Measurements from ENCODE around the gene FNTB. TPM values are rescaled to one million over a fixed set of nuclear protein-coding genes. Genes with fewer than 3 reads are reported as not detected.

FNTB gene
- total RNA-seq, 1 donor from 2014 or later: 28.6 TPM

DNA sequence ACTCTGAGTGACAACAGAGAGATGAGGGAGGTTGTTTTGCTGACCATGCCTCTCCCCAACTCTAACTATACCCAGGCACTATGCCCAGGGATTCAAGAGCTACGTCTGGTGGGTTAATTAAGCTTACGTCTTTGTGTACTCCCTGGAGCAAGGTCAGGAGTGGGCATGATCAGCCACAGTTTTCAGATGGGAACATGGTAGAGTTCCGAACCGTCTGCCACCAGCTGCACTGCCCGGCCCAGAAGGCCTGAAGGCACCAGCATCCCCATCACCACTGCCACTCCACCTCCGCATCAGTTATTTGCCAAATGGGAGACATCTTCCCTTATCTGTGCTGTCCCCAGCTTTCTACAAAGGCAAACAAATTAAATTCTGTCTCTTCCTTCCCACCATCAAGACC, 33.0 kb upstream of the FNTB start:
- no peak overlapping the region for H3K4me3 Mint-ChIP-seq
- H3K9me3 Mint-ChIP-seq: no peaks in the 10 kb centered on the region
- no peak for DNase-seq (ENCODE audit: low read depth, low spot score)
- no peaks in the 10 kb centered on the region for H3K4me1 Mint-ChIP-seq
- no peaks in the 10 kb centered on the region for H3K27me3 Mint-ChIP-seq (ENCODE audit: low read depth)
- H3K27ac Mint-ChIP-seq (ENCODE audit: unreplicated experiment): no peak overlapping the region
- H3K36me3 Mint-ChIP-seq (ENCODE audit: low read depth): no peaks in the 10 kb centered on the region
- TF ChIP-seq, protein P1, sequence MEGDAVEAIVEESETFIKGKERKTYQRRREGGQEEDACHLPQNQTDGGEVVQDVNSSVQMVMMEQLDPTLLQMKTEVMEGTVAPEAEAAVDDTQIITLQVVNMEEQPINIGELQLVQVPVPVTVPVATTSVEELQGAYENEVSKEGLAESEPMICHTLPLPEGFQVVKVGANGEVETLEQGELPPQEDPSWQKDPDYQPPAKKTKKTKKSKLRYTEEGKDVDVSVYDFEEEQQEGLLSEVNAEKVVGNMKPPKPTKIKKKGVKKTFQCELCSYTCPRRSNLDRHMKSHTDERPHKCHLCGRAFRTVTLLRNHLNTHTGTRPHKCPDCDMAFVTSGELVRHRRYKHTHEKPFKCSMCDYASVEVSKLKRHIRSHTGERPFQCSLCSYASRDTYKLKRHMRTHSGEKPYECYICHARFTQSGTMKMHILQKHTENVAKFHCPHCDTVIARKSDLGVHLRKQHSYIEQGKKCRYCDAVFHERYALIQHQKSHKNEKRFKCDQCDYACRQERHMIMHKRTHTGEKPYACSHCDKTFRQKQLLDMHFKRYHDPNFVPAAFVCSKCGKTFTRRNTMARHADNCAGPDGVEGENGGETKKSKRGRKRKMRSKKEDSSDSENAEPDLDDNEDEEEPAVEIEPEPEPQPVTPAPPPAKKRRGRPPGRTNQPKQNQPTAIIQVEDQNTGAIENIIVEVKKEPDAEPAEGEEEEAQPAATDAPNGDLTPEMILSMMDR (conservative IDR thresholded peaks at IDR 0.05): no peak

DNA sequence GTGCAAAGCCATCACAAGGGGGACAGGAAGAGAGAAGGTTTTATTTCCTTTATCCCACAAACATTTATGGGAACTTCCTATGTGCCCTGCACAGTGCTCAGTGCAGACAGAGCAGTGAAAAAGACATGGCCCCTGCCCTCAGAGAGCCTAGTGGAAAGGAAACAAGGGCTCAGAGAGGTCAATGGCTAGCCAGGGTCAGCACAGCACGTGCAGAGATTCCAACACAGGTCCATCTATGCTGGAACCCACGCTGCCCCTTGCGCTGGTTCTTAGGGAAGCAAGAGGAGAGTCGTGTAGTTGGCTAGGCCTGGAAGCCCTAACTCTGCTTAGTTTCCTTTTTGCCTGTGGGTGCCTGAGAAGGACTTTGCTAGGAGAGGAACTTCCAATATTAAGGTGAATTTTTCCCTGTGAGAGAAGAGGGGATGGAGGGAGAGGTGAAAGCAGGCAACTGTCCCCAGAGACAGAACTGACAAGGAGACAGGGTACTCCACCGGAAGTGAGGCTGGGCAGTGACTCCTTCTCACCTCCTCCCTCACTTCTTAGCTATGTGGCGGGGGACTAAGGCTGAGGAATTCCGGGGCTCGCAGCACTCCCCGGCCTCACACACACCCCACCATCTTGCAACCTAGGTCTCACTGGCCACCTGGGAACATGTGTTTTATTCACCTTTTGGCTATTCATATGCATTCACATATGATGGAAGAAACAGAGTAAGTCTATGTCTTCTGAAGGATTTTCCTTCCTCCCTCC, 32.0 kb upstream of the FNTB start:
- Mint-ChIP-seq H3K9me3 (no peaks in the 10 kb centered on the region), H3K27me3 (ENCODE audit: low read depth) (no peaks in the 10 kb centered on the region), H3K4me3 (no peak overlapping the region), H3K36me3 (ENCODE audit: low read depth) (no peaks in the 10 kb centered on the region), H3K4me1 (no peaks in the 10 kb centered on the region), H3K27ac (ENCODE audit: unreplicated experiment) (no peak overlapping the region)
- no peak for DNase-seq (ENCODE audit: low read depth, low spot score)
- TF ChIP-seq, protein P1 (conservative IDR thresholded peaks at IDR 0.05): no peak

DNA sequence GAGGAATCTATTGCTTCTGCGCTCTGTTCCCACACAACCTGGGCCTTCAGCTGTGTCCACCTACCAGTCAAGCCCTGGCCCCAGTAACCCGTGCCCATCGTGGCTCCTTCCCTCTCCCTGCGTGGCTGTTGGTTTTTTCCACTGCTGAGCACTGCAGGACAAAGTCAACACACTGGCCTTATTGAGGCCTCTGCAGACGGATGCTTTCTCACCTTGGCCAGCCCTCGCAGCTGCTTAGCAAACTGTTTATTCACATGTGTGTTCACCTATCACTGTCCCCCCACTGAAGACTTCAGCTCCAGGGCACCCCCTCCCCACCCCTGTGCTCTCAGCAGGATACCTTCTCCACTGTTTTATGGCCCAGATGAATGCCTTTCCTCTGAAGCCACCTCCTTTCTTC, 31.4 kb upstream of the FNTB start:
- H3K27ac Mint-ChIP-seq (ENCODE audit: unreplicated experiment): no peak overlapping the region

DNA sequence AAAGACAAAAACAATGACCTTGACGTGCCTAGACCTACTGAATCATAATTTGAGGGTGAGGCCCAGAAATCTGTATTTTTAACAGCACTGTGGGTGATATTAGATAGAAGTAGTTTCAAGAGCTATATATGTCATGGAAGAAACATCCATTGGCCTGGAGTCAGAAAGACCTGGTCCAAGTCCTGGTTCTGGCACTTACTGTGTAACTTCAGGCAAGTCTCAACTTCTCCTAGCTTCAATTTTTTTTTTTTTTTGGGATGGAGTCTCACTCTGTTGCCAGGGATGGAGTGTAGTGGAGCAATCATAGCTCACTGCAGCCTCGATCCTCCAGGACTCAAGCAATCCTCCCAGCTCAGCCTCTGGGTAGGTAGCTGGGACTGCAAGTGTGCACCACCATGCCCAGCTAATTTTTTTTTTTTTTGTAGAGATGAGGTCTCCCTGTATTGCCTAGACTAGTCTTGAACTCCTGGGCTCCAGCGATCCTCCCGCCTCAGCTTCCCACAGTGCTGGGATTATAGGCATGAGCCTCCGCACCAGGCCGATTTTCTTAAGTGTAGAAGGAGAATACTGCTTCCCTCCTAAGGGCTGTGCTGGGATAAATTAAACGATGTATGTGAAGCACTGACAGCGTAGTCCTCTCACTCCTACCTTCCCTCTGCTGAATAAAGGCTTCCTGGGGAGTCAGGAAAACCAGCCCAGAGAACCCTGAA, 29.8 kb upstream of the FNTB start:
- H3K4me1 Mint-ChIP-seq: no peaks in the 10 kb centered on the region
- no peaks in the 10 kb centered on the region for H3K27me3 Mint-ChIP-seq (ENCODE audit: low read depth)
- H3K4me3 Mint-ChIP-seq: no peak overlapping the region

More for the DNA sequence above, 31.4 kb upstream of the FNTB start:
- TF ChIP-seq, protein P1 (conservative IDR thresholded peaks at IDR 0.05): no peak
- Mint-ChIP-seq H3K4me1 (no peaks in the 10 kb centered on the region), H3K36me3 (ENCODE audit: low read depth) (no peaks in the 10 kb centered on the region), H3K27me3 (ENCODE audit: low read depth) (no peaks in the 10 kb centered on the region), H3K4me3 (no peak overlapping the region), H3K9me3 (no peaks in the 10 kb centered on the region)
- no peak for DNase-seq (ENCODE audit: low read depth, low spot score)

DNA sequence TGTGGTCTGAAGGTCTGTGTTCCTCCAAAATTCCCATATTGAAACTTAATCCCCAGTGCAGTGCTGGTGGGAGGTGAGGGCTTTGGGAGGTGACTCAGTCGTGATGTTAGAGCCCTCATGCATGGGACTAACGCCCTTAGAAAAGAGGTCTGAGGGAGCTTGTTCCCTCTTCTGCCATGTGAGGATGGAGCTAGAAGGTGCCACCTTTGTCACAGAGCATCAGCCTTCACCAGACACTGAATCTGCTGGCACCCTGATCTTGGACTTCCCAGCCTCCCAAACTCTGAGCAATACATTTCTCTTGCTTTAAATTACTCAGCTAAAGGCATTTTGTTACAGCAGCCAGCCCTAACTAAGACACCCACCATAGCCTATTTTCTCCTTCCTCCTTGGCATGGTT, 28.5 kb upstream of the FNTB start:
- DNase-seq (ENCODE audit: low read depth, low spot score): no peak
- no peak overlapping the region for H3K4me3 Mint-ChIP-seq
- H3K4me1 Mint-ChIP-seq: no peaks in the 10 kb centered on the region
- H3K9me3 Mint-ChIP-seq: no peaks in the 10 kb centered on the region
- no peaks in the 10 kb centered on the region for H3K27me3 Mint-ChIP-seq (ENCODE audit: low read depth)
- TF ChIP-seq, protein P1 (conservative IDR thresholded peaks at IDR 0.05): no peak
- no peak overlapping the region for H3K27ac Mint-ChIP-seq (ENCODE audit: unreplicated experiment)
- H3K36me3 Mint-ChIP-seq (ENCODE audit: low read depth): no peaks in the 10 kb centered on the region

More for the DNA sequence above, 29.8 kb upstream of the FNTB start:
- no peak for DNase-seq (ENCODE audit: low read depth, low spot score)
- H3K36me3 Mint-ChIP-seq (ENCODE audit: low read depth): no peaks in the 10 kb centered on the region
- peak overlapping the region; percentile 19 for H3K27ac Mint-ChIP-seq (ENCODE audit: unreplicated experiment)
- TF ChIP-seq, protein P1 (conservative IDR thresholded peaks at IDR 0.05): no peak
- H3K9me3 Mint-ChIP-seq: no peaks in the 10 kb centered on the region

All from neural crest cell (in vitro differentiated cells).